Subcutaneous adipose tissue (tissue), 4 donors: ENCODE data around the gene GJA9. TPM values are rescaled to one million over a fixed set of nuclear protein-coding genes. Genes with fewer than 3 reads are reported as not detected.

ENCODE experiments used
- small RNA-seq: library from RNA; depleted of rRNA; stranded (forward); fragments of <200 nt; gene quantifications from one replicate; pipeline ENCODE3, GENCODE V24; 2016
- total RNA-seq, 4 donors: library from RNA; depleted of rRNA; stranded (reverse); fragments of >200 nt; gene quantifications; one replicate each; pipeline ENCODE4 v1.1.0, GENCODE V29; 2016
- TF ChIP-seq, protein P1 (sequence below): fragments of 450-650 bp; IDR thresholded peaks from one replicate; pipeline ENCODE4 v1.5.1; 2016; ENCODE audit warnings: low read depth, mild to moderate bottlenecking, control low read depth, antibody characterized with exemption, moderate library complexity

GJA9 gene
- total RNA-seq, 4 donors from 2014 or later = not detected

- TF ChIP-seq, protein P1, sequence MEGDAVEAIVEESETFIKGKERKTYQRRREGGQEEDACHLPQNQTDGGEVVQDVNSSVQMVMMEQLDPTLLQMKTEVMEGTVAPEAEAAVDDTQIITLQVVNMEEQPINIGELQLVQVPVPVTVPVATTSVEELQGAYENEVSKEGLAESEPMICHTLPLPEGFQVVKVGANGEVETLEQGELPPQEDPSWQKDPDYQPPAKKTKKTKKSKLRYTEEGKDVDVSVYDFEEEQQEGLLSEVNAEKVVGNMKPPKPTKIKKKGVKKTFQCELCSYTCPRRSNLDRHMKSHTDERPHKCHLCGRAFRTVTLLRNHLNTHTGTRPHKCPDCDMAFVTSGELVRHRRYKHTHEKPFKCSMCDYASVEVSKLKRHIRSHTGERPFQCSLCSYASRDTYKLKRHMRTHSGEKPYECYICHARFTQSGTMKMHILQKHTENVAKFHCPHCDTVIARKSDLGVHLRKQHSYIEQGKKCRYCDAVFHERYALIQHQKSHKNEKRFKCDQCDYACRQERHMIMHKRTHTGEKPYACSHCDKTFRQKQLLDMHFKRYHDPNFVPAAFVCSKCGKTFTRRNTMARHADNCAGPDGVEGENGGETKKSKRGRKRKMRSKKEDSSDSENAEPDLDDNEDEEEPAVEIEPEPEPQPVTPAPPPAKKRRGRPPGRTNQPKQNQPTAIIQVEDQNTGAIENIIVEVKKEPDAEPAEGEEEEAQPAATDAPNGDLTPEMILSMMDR = no peak
Observed at GRCh38 chr1:38826886-38827285, 54.5 kb downstream of the GJA9 start.

- TF ChIP-seq, protein P1 = no peak
Observed at GRCh38 chr1:38826262-38826661, 55.1 kb downstream of the GJA9 start.

Small RNA genes lying within 50 kb of the gene (small RNA-seq; reads per million reads assigned to genes)
- gene GJA9-MYCBP (not detected), gene RNU6-605P (not detected)

Other genes starting within 250 kb of the GJA9 start
- 10 to 100 TPM; 48.4 to 90.8 (median 53.5) TPM for gene RRAGC, start 21.8 kb downstream of the GJA9 start, total RNA-seq
- 10 to 100 TPM in 3 of 4 donors, 1 to 10 TPM in 1; 6.2 to 26.4 (median 14.7) TPM for gene MYCBP, start 8.2 kb downstream of the GJA9 start, total RNA-seq
- 1 to 10 TPM in 1 of 4 donors, not detected in 3; 1.1 TPM for gene RHBDL2, start 60.2 kb upstream of the GJA9 start, total RNA-seq
- gene AKIRIN1, start 109.7 kb upstream of the GJA9 start, total RNA-seq = 10 to 100 TPM; 28.4 to 54.4 (median 34.0) TPM
- 100 to 1,000 TPM; 434 to 501 (median 487) TPM for gene NDUFS5, start 144.8 kb upstream of the GJA9 start, total RNA-seq